Subcutaneous adipose tissue (tissue), 4 donors: ENCODE measurements around the gene CACNB1. TPM values are rescaled to one million over a fixed set of nuclear protein-coding genes. Genes with fewer than 3 reads are reported as not detected.

Source experiments
- total RNA-seq, 4 donors: library from RNA; depleted of rRNA; stranded (reverse); fragments of >200 nt; gene quantifications; one replicate each; pipeline ENCODE4 v1.1.0, GENCODE V29; 2016
- TF ChIP-seq, protein P1 (sequence below): fragments of 450-650 bp; IDR thresholded peaks from one replicate; pipeline ENCODE4 v1.5.1; 2016; ENCODE audit warnings: low read depth, mild to moderate bottlenecking, control low read depth, antibody characterized with exemption, moderate library complexity

CACNB1 gene
- total RNA-seq, 4 donors from 2014 or later = 2.6 to 7.3 (median 5.8) TPM

DNA sequence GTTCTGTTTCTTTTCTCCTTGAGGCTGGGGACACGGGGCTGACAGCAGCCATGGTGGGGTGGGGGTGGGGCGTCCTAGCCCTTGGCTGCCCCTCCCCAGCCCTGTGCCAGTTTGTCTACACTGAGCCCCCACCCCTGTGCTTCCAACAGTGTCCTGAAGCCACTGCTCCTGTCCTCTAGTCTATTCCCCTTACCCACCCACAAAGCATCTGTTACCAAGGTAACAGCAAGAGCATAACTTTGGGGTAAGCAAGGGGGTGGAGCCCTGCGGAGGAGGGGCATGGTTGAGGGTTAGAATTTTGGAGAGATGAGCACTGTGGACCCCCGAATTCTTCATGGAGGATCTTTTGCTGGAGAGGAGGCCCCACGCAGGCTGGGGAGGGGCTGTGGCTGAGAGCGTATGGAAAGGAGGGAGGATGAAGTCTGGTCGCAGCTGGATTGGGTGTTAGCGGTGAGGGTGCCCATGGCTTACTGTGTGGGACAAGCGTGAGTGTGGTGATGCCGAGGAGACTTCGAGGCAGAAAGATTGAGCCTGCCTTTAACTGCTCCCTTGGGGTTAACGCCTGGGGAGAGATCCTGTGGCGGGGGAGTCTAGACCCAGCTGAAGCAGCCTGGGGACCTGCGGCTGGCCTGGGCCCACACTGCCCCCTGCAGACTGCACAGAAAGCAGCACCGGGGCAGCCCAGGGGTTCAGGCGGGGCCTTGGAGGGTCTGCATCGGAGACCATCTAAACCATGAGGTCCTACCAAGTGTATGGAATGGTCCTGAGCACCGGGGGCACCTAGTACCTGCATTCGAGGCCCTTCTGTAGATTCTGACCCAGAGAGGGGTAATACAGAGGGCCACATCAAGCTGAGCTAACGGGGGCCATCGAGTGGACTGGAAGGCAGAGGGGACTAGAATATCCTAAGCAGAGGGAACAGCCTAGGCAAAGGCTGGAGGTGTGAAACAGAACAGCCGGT, 34.4 kb upstream of the CACNB1 start:
- TF ChIP-seq, protein P1, sequence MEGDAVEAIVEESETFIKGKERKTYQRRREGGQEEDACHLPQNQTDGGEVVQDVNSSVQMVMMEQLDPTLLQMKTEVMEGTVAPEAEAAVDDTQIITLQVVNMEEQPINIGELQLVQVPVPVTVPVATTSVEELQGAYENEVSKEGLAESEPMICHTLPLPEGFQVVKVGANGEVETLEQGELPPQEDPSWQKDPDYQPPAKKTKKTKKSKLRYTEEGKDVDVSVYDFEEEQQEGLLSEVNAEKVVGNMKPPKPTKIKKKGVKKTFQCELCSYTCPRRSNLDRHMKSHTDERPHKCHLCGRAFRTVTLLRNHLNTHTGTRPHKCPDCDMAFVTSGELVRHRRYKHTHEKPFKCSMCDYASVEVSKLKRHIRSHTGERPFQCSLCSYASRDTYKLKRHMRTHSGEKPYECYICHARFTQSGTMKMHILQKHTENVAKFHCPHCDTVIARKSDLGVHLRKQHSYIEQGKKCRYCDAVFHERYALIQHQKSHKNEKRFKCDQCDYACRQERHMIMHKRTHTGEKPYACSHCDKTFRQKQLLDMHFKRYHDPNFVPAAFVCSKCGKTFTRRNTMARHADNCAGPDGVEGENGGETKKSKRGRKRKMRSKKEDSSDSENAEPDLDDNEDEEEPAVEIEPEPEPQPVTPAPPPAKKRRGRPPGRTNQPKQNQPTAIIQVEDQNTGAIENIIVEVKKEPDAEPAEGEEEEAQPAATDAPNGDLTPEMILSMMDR = no peak

DNA sequence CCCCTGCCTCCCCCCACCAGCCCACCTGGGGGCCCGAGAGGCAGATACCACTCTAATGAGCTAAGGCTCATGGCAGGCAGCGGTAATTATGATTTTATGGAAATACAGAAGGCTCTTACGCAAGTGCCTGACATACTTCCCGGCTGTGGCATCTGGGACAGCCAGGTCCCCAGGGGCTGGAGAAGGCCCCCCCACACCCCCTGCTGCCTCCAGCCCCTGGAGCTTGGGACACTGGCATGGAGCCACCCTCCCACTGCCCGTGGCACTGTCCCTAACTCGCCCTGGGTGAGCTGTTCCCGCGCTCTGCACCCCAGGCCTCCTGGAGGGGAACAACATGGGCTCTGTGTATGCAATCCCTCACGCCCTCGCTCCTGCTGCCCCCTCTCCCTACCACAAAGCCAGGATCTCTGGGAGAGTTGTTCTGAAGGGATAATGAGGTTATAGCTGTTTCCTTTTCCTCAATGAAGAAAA, 33.7 kb upstream of the CACNB1 start:
- TF ChIP-seq, protein P1 = no peak

DNA sequence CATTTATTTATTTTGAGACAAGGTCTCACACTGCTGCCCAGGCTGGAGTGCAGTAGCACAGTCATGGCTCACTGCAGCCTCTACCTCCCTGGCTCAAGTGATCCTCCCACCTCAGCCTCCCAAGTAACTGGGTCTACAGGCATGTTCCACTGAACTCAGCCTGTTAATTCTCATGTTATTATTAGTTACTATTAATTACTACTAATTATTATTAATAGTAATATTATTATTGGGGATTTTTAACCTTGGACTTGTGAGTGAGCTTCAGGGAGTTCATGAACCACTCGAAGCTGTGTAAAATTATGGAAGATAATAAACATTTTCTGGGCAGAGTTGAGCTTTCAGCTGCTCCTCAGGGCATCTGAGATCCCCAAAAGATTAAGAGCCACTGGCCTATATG, 32.9 kb upstream of the CACNB1 start:
- TF ChIP-seq, protein P1 = no peak

DNA sequence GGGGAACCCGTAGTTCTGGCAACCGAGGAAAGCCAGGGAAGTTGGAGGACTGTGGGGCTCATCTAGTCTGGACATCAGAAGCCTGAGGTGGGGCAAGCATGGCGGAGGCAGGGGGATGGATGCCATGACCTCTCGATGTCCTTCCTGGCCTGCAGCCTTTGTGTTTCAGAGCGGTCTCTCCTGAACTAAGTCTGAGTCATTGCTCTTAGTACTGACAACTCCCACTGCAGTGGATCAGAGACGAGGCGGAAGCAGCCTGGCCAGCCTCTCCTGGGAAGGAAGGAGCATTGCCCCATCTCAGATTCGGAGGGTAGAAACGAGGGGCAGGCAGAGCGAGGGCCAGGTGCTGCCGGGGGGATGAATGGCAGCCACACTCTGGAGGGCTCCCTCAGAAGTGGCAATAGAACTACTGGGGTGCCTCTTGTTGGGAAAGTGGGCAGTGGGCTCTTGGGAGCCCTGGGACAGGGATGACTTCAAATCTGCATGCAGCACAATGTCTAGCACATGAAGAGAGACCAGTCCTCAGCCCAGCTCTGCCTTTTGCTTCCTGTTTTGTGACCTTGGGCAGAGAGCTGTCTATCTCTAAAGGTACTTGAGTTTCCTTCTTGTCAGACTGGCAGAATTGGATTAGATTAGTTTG, 31.9 kb upstream of the CACNB1 start:
- TF ChIP-seq, protein P1 = no peak

DNA sequence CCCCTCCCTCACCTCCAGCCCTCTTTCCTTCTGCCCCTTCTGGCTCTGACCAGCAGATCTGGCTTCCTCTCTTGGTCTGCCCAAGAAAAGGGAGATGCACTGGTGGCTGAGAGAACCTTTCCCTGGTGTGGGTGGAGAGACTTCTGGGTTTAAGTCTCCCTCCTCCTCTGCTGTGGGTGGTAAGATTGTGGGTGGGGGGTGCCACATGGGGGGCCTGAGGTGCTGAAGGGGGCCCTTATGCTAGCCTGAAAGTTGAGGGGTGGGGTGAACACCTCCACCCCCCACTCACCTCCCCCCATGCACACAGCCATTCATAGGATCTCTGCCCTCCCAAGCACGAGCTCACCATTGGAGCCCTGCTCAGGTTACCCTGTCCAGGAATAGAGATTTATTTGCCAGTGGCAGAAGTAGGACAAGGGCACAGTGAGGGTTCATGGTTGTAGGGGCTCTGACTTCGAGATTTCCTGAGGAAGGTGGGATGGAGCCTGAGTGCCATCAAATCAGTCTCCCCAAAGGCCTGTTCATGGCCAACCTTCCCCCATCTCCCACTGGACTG, 30.0 kb upstream of the CACNB1 start:
- TF ChIP-seq, protein P1 = no peak

DNA sequence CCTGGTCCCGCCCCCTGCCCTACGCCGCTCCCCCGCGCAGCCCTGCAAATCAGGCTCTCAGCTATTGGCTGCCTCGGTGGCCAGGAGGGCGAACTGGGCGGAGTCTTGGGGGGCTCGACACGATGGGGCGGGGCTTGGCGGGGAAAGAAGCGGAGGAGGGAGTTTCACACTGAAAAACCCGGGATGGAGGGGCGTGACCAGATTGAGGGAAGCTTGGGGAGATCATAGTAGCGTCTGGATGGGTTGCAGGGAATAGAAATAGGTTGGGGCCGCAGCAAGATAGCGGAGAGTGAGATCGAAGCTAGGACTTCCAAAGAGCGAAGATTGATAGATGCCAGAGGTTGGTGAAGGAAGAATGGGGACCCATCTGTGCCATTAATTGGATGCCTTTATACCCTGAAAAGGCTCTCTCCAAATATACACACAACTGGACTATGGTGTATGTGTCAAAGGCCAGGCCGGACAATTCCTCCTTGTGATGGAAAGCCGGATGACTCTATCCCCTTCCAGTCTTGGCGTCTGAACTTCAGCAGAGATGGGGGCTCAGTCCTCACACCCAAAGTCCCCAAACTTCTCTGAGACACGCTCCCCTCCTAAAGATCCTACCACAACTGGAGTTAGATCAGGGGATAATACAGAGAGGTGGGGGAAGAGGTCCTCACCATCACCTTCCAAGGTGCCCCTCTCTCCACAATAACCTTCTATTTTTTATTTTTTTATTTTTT, 28.7 kb upstream of the CACNB1 start:
- TF ChIP-seq, protein P1 = no peak
